HG03520 (cell line): Measurements from ENCODE around the gene KLHL2.
"Not testable (repeated sequence)": the region's sequence is repeated elsewhere in the genome, so short reads cannot be mapped to it uniquely, and the experiment has no call there.

Experiments used
- ATAC-seq: cut with Tn5 transposase; IDR thresholded peaks from one replicate; pipeline ENCODE4 v1.9.1; 2021; ENCODE audit warnings: mild to moderate bottlenecking, moderate library complexity; ENCODE audit not compliant: unreplicated experiment

Gene KLHL2

GRCh38 chr4:165232623-165233433 lies 25.5 kb downstream of the KLHL2 start:
- ATAC-seq: not testable (repeated sequence)

GRCh38 chr4:165234766-165235165 lies 27.4 kb downstream of the KLHL2 start:
- no peak for ATAC-seq

- ATAC-seq: not testable (repeated sequence)
Observed at GRCh38 chr4:165236852-165237251, 29.5 kb downstream of the KLHL2 start.

GRCh38 chr4:165238041-165238640 lies 30.8 kb downstream of the KLHL2 start:
- not testable (repeated sequence) for ATAC-seq

GRCh38 chr4:165240761-165241160 lies 33.4 kb downstream of the KLHL2 start:
- ATAC-seq: not testable (repeated sequence)

GRCh38 chr4:165244148-165244547 lies 36.8 kb downstream of the KLHL2 start:
- not testable (repeated sequence) for ATAC-seq

GRCh38 chr4:165244587-165245186 lies 37.3 kb downstream of the KLHL2 start:
- ATAC-seq: not testable (repeated sequence)

- no peak for ATAC-seq
Observed at GRCh38 chr4:165248102-165248501, 40.7 kb downstream of the KLHL2 start.

- not testable (repeated sequence) for ATAC-seq
Observed at GRCh38 chr4:165248904-165249303, 41.5 kb downstream of the KLHL2 start.

- not testable (repeated sequence) for ATAC-seq
Observed at GRCh38 chr4:165254771-165255170, 47.4 kb downstream of the KLHL2 start.

GRCh38 chr4:165255439-165255838 lies 48.1 kb downstream of the KLHL2 start:
- peak; percentile 96 for ATAC-seq

- not testable (repeated sequence) for ATAC-seq
Observed at GRCh38 chr4:165256074-165256659, 48.8 kb downstream of the KLHL2 start.

GRCh38 chr4:165259776-165260175 lies 52.4 kb downstream of the KLHL2 start:
- not testable (repeated sequence) for ATAC-seq

- not testable (repeated sequence) for ATAC-seq
Observed at GRCh38 chr4:165262306-165262705, 54.9 kb downstream of the KLHL2 start.

GRCh38 chr4:165263466-165263865 lies 56.1 kb downstream of the KLHL2 start:
- ATAC-seq: not testable (repeated sequence)

- ATAC-seq: not testable (repeated sequence)
Observed at GRCh38 chr4:165269931-165270330, 62.6 kb downstream of the KLHL2 start.

GRCh38 chr4:165273443-165273842 lies 66.1 kb downstream of the KLHL2 start:
- ATAC-seq: not testable (repeated sequence)

- not testable (repeated sequence) for ATAC-seq
Observed at GRCh38 chr4:165275357-165275756, 68.0 kb downstream of the KLHL2 start.

GRCh38 chr4:165279531-165279930 lies 72.2 kb downstream of the KLHL2 start:
- ATAC-seq: not testable (repeated sequence)

GRCh38 chr4:165284697-165285096 lies 77.3 kb downstream of the KLHL2 start:
- ATAC-seq: not testable (repeated sequence)

GRCh38 chr4:165286619-165287340 lies 79.4 kb downstream of the KLHL2 start:
- peak; percentile 77 for ATAC-seq
